HG03097 (cell line): ENCODE measurements around the gene KCMF1.

Experiments used
- ATAC-seq: cut with Tn5 transposase; IDR thresholded peaks from one replicate; pipeline ENCODE4 v1.9.1; 2021; ENCODE audit not compliant: unreplicated experiment, low FRiP score

Gene KCMF1

GRCh38 chr2:84954329-84954728 is 16.6 kb upstream of the KCMF1 start:
- no peak for ATAC-seq

- no peak for ATAC-seq
Observed at GRCh38 chr2:84956334-84957297, 14.3 kb upstream of the KCMF1 start.

DNA sequence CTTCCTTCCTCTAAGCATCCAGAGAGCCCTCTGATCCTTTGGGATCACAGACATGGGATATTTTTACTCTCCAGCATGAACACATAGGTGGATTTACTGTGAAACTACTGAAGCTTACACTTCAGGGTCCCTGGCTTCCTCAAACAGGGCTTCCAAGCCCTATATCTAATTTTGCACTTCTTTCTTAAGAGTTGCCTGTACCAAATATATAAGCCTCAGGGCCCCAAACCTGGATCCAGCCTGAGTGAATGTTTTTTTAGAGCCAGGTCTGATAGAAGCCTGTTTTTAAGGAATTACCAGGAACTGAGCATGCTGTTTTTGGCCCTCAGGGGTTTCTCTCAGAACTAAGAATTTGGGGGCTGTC is 13.2 kb upstream of the KCMF1 start:
- ATAC-seq = no peak

DNA sequence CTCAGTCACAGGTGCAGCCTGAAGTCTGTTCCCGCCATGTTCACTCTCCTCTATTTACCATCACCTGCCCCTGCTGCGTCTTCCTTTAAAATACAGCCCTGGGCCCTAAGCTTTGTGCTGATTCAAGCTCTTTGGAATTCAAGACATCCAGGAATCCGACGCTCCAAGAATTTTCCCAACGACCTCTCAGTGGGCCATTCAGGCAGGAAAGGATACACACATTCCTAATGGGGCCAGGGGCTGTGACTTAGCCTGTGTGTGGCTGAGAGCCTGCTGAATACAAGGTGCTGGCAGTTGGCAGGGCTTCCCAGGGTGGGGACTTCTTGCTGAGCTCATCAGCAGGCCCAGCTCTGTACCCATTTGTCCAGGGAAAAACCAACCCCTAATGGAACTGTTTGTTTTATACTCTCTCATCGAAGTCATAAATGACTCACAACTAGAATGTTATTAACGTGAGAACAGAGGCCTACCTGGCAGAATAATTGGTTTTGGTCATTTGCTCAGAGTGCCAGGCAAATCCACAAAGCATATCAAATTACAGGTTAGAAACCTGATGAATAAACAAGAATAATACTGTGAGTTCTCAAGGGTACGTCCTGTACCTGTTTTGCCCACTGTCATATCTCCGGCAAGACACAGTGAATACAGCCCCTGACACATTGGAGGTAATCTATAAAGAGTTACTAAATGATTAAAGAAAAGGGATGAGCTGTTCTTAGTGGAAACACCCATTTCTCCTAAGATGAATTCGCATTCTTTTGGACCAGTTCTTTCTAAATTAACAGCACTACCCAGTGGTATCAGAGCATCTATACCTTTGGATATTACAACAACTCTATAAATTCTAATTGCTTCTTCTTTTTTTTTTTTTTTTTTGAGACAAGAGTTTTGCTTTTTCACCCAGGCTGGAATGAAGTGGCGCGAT is 12.6 kb upstream of the KCMF1 start:
- ATAC-seq = no peak

DNA sequence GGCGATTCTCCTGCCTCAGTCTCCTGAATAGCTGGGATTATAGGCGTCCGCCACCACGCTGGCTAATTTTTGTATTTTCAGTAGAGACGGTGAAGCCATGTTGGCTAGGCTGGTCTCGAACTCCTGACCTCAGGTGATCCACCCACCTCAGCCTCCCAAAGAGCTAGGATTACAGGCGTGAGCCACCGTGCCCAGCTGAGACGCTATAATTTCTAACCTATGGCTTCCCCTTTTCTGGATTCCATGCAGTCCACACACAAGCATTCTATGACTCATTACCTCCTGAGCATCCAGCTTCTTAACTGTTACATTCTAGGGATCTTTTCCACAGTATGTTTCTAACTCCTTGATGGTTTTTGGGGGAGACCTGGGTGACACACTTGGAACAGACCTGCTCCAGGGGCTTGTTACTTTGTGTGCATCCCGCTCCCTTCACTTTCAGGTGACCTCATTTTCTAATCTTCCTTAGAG is 11.8 kb upstream of the KCMF1 start:
- no peak for ATAC-seq

- no peak for ATAC-seq
Observed at GRCh38 chr2:84959566-84960506, 11.1 kb upstream of the KCMF1 start.

GRCh38 chr2:84962917-84963316 is 8.0 kb upstream of the KCMF1 start:
- ATAC-seq = no peak

- ATAC-seq = no peak
Observed at GRCh38 chr2:84963323-84963691, 7.7 kb upstream of the KCMF1 start.

GRCh38 chr2:84963692-84964405 is 7.1 kb upstream of the KCMF1 start:
- ATAC-seq = no peak

- ATAC-seq = no peak
Observed at GRCh38 chr2:84964406-84965191, 6.4 kb upstream of the KCMF1 start.

DNA sequence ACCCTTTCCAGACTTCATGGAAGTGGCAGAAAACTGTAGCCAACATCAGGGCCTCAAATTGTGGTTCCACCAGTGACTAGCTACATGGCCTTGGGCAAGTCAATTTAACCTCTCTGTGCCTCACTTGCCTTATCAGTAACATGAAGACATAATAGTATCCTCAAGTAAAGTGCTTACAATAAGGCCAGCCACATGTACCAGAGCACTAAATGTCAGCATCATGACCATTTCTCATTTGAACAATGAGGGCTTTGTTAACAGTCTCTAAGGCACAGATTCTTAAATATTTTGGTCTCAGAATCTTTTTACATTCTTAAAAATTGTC is 5.8 kb upstream of the KCMF1 start:
- no peak for ATAC-seq

DNA sequence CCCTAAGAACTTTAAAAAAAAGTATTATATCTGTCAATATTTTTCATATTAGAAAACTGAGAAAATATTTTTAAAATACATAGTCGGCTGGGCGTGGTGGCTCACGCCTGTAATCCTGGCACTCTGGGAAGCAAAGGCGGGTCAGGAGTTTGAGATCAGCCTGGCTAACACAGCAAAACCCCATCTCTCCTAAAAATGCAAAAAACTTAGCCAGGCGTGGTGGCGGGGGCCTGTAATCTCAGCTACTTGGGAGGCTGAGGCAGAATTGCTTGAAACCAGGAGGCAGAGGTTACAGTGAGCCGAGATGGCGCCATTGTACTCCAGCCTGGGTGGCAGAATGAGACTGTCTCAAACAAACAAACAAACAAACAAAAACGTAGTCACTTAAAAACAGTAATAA is 5.1 kb upstream of the KCMF1 start:
- ATAC-seq = no peak

- ATAC-seq = no peak
Observed at GRCh38 chr2:84966731-84967130, 4.2 kb upstream of the KCMF1 start.

GRCh38 chr2:84969511-84970209 is 1.3 kb upstream of the KCMF1 start:
- no peak for ATAC-seq

DNA sequence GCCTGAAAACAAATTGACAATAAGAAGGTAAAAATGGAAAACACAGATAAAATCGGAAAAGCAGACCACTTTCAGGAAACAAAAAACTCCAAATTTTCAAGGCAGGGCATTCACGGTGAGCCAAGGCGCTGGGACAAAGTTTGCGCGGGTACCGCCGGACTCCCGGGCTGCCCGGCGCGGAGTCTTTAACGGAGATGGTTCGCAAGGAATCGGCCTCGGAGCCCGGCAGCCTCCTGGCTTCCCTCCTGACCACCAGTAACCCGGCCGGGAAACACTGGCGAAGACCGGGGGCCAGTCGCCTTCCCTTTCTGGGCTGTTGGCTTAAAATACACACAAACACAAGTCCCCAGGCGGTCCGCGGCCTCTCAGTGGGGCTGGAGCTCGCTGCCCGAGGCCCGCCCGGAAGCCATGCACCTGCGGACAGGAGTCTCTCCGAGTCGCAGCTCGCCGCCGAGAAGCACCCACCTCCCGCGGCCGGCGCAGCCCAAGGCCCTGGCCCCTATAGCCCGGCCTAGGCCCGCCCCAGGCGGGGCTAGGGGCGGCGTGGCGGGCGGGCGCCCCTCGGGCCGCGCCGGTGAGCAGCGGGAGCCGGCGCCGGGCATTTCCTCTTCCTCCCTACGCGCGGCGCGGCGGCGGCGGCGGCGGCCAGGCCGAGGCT is 622 bp upstream of the KCMF1 start:
- peak; percentile 40 for ATAC-seq

DNA sequence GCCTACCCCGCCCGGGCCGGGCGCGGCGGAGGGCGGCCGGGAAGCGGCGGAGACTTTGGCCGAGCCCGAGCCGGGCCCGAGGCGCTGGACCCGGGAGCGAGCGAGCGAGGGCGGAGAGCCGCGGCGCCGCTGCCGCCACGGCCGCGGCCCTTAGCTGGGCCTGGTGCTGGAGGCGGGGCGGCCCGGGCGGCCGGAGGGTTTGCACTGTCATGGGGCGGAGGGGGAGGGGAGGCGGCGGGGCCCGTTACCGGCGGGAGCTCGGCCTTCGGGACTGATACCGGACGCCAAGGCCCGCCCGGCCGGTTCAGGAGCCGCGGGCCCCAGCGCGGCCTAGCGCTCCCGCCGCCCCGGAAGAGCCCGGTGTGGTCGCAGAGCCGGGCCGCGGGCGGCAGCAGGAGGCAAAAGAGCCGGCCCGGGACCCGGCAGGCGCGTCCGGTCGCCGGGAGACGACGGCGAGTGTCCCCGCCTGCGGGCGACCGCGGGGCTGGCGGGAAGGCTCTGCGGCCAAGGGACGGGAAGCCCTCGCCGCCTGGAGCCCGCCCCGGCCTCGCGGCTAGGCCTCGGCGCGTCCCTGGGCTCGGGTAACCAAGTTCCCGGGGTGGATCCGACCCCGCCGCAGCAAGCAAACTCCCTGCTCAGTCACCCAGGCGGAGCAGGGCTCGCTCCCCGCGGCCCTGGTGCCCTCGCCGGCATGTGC is 697 bp downstream of the KCMF1 start:
- peak; percentile 24 for ATAC-seq

GRCh38 chr2:84972207-84972783 is 1.3 kb downstream of the KCMF1 start:
- ATAC-seq = no peak
